GM12878 (cell line): ENCODE results near the gene PHLDA2. TPM values are rescaled to one million over a fixed set of nuclear protein-coding genes. Genes with fewer than 3 reads are reported as not detected.

Source experiments
- ATAC-seq: fragments of 200-7000 bp; cut with Tn5 transposase; 3 replicates; pipeline ENCODE4 v1.9.1; 2020; ENCODE audit warnings: mild to moderate bottlenecking, moderate library complexity
- BruUV-seq: library from RNA; stranded (reverse); fragments of 400-500 nt; replicated peaks from 2 replicates; lab custom pipeline; 2021; lab: Mats Ljungman, UMichigan
- CTCF ChIA-PET: fragments of 300-600 bp; sonication (Branson Sonifier 250); formaldehyde crosslinking; extraction: SDS; loops from one replicate; lab custom pipeline; 2021; ENCODE audit warnings: inconsistent platforms; lab: Yijun Ruan, JAX
- POLR2A ChIA-PET: fragments of 350-600 bp; formaldehyde crosslinking; extraction: SDS; loops from one replicate; lab custom pipeline; 2021; ENCODE audit warnings: inconsistent platforms; lab: Charles Lee
- RAD21 ChIA-PET: fragments of 300-600 bp; sonication (Branson Sonifier 250); formaldehyde crosslinking; loops from one replicate; lab custom pipeline; 2023; ENCODE audit warnings: antibody characterized with exemption; ENCODE audit not compliant: unreplicated experiment; lab: Charles Lee
- SMC1A ChIA-PET: fragments of 300-600 bp; sonication (Branson Sonifier 250); formaldehyde crosslinking; loops from one replicate; lab custom pipeline; 2023; ENCODE audit not compliant: unreplicated experiment, uncharacterized antibody; lab: Charles Lee
- DNase-seq: peaks from one replicate; pipeline ENCODE4 v3.0.0-alpha.2; 2011; ENCODE audit warnings: low read depth, low spot score
- FAIRE-seq: peaks from 3 replicates; lab custom pipeline; 2011; peaks lifted over from hg19 to GRCh38; lab: Jason Lieb, UNC
- H2AFZ ChIP-seq: 2 replicates; pipeline ENCODE4 v1.6.0; 2011; ENCODE audit warnings: low read depth, low read length, control low read depth; ENCODE audit not compliant: control insufficient read depth
- H3K27ac ChIP-seq: 2 replicates; pipeline ENCODE4 v1.5.1; 2011; ENCODE audit warnings: control low read depth; ENCODE audit not compliant: control insufficient read depth, insufficient read depth
- H3K27me3 ChIP-seq, 2 experiments: replicated peaks in 1 of 2; 2 replicates each; pipeline versions ENCODE4 v1.6.0 to v1.6.1; 2011; ENCODE audit warnings: low read length in 1 of 2; ENCODE audit not compliant: control insufficient read depth in 2 of 2, insufficient read depth in 2 of 2
- H3K36me3 ChIP-seq, 2 experiments: 2 replicates each; pipeline ENCODE4 v1.5.1; 2011; ENCODE audit warnings: low read length in 1 of 2; ENCODE audit not compliant: control insufficient read depth in 2 of 2, insufficient read depth in 2 of 2
- H3K4me1 ChIP-seq: 2 replicates; pipeline ENCODE4 v1.6.1; 2011; ENCODE audit warnings: mild to moderate bottlenecking, low read length, moderate library complexity, mixed read lengths; ENCODE audit not compliant: control insufficient read depth, insufficient read depth
- H3K4me2 ChIP-seq: 2 replicates; pipeline ENCODE4 v1.6.0; 2011; ENCODE audit warnings: control low read depth; ENCODE audit not compliant: control insufficient read depth, insufficient read depth
- H3K4me3 ChIP-seq: fragments of 200-600 bp; sonication (generic); 2 replicates; pipeline ENCODE4 v1.5.1; 2016
- H3K79me2 ChIP-seq: 2 replicates; pipeline ENCODE4 v1.6.0; 2011; ENCODE audit warnings: low read length; ENCODE audit not compliant: control insufficient read depth, insufficient read depth
- H3K9ac ChIP-seq: 2 replicates; pipeline ENCODE4 v1.8.0; 2011; ENCODE audit warnings: low read length, control low read depth, mixed read lengths; ENCODE audit not compliant: control insufficient read depth, insufficient read depth
- H3K9me3 ChIP-seq: replicated peaks from 3 replicates; pipeline ENCODE4 v1.5.1; 2011; ENCODE audit warnings: mild to moderate bottlenecking, low read length; ENCODE audit not compliant: control insufficient read depth, insufficient read depth
- H4K20me1 ChIP-seq: 2 replicates; pipeline ENCODE4 v1.6.0; 2011; ENCODE audit not compliant: control insufficient read depth, insufficient read depth
- ASH2L ChIP-seq: fragments of 300-600, 200-600 bp; sonication (generic); IDR thresholded peaks from 2 replicates; pipeline ENCODE4 v1.6.1; 2017; ENCODE audit warnings: low read depth, mild to moderate bottlenecking, borderline replicate concordance
- BACH1 ChIP-seq: fragments of 450-650 bp; IDR thresholded peaks from 2 replicates; pipeline ENCODE4 v1.6.1; 2017; ENCODE audit warnings: mild to moderate bottlenecking, borderline replicate concordance
- CHD1 ChIP-seq: IDR thresholded peaks from 2 replicates; pipeline ENCODE4 v1.6.1; 2012; ENCODE audit warnings: low read depth, low read length, improper control_type of control experiment
- CUX1 ChIP-seq: IDR thresholded peaks from 2 replicates; pipeline ENCODE4 v1.6.1; 2012; ENCODE audit warnings: improper control_type of control experiment, low read depth, low read length; ENCODE audit not compliant: insufficient replicate concordance
- DPF2 ChIP-seq: fragments of 450-650 bp; IDR thresholded peaks from 2 replicates; pipeline ENCODE4 v1.6.1; 2017; ENCODE audit warnings: mild to moderate bottlenecking
- EZH2 ChIP-seq: IDR thresholded peaks from 2 replicates; pipeline ENCODE4 v1.6.1; 2012; ENCODE audit warnings: low read depth, mild to moderate bottlenecking, control low read depth, inconsistent platforms, low read length, borderline replicate concordance; ENCODE audit not compliant: control insufficient read depth
- HSF1 ChIP-seq: fragments of 150-350 bp; IDR thresholded peaks from 2 replicates; pipeline ENCODE4 v1.6.1; 2014; ENCODE audit warnings: mild to moderate bottlenecking, low read depth, low read length
- KAT2A ChIP-seq: conservative IDR thresholded peaks from 2 replicates; pipeline ENCODE4 v1.6.1; 2011; ENCODE audit warnings: low read depth, low read length; ENCODE audit not compliant: control insufficient read depth
- NRF1 ChIP-seq: conservative IDR thresholded peaks from 2 replicates; pipeline ENCODE4 v1.6.1; 2011; ENCODE audit warnings: mild to moderate bottlenecking, low read depth, low read length, improper control_type of control experiment
- SREBF2 ChIP-seq: IDR thresholded peaks from 2 replicates; pipeline ENCODE4 v1.6.1; 2012; ENCODE audit warnings: mild to moderate bottlenecking, low read length
- WGBS: methylation state at CpG from one replicate; pipeline ENCODE4 v1.1.6; 2016; ENCODE audit warnings: low lambda C conversion rate; ENCODE audit not compliant: insufficient replicate concordance, insufficient coverage; ENCODE audit errors: missing lambda C conversion rate; 5-methylcytosine and 5-hydroxymethylcytosine counted together
- in situ Hi-C: fragments of 300-500 bp; cut with MboI; formaldehyde crosslinking; loops from 9 replicates; pipeline ENCODE4 v1.14.3; 2018; ENCODE audit warnings: mixed read lengths
- intact Hi-C: fragments of 100-400 bp; cut with micrococcal nuclease; formaldehyde crosslinking; loops from one replicate; pipeline ENCODE4 v1.14.2; 2022; ENCODE audit not compliant: unreplicated experiment
- polyA plus RNA-seq, 11 experiments: library from polyadenylated mRNA; depleted of rRNA in 4 of 11; unstranded in 6 of 11; stranded (reverse) in 5 of 11; fragments of >200 nt; fragmentation: Nextera tagmentation in 4 of 11; fragmentation: Illumina TruSeq in 1 of 11; extraction: Ambion mirVana in 4 of 11; extraction: Trizol in 1 of 11; gene quantifications; 1 replicate in 1 of 11; 2 replicates in 10 of 11; pipeline versions ENCODE4 v1.2.1 to v1.2.3, GENCODE V29; 2011 to 2016; ENCODE audit warnings: inconsistent platforms in 2 of 11, missing spikeins in 2 of 11, low read depth in 1 of 11
- total RNA-seq, 4 experiments: library from RNA; depleted of rRNA in 3 of 4; stranded (reverse); fragments of >200 nt in 3 of 4; fragmentation: Illumina TruSeq in 1 of 4; extraction: Trizol in 1 of 4; gene quantifications; 2 replicates each; pipeline versions ENCODE4 v1.2.1 to v1.2.3, GENCODE V29; 2013 to 2021

PHLDA2 gene
- total and polyA plus RNA-seq, 10 of the 15 experiments (the other 5 are each of a cell fraction or from before 2014, with no cell fraction given), result 0.15 to 0.49 (median 0.16) TPM; not detected in 7

GRCh38 chr11:2922655-2923054 is 6.6 kb downstream of the PHLDA2 start:
- 0% methylated on average over 3 of the region's 3 CpGs for whole genome bisulfite sequencing
- H4K20me1 ChIP-seq, result no peaks in the 10 kb centered on the region
- no TSS peak for BruUV-seq
- no peaks in the 10 kb centered on the region for H3K36me3 ChIP-seq
- TF ChIP-seq EZH2, result no peak
- no peak for TF ChIP-seq HSF1
- TF ChIP-seq SREBF2, result no peak
- TF ChIP-seq KAT2A, result no peak
- TF ChIP-seq, all 136 proteins: peak for 0
- SMC1A ChIA-PET, result no interaction called here
- intact Hi-C loops, result no loop called here
- no peaks in the 10 kb centered on the region for H3K4me1 ChIP-seq
- H3K9me3 ChIP-seq, result no peaks in the 10 kb centered on the region
- H3K79me2 ChIP-seq, result no peaks in the 10 kb centered on the region
- H3K4me2 ChIP-seq, result no peak overlapping the region
- CTCF ChIA-PET, result no interaction called here
- DNase-seq (no peak), FAIRE-seq (no peak), ATAC-seq (no peak)
- in situ Hi-C loops, result no loop called here
- no peak overlapping the region for H3K4me3 ChIP-seq
- RAD21 ChIA-PET, result no interaction called here
- H3K27ac ChIP-seq, result no peak overlapping the region
- no peak overlapping the region for H3K9ac ChIP-seq
- peaks cover 2 to 6% of the 10 kb centered on the region in 2 experiments; a peak in 1 of 4 replicates for H3K27me3 ChIP-seq
- POLR2A ChIA-PET, result no interaction called here
- no peak overlapping the region for H2AFZ ChIP-seq

- in situ Hi-C loops, result no loop called here
- TF ChIP-seq DPF2 (no peak), ASH2L (no peak), NRF1 (no peak), CUX1 (no peak), BACH1 (no peak), CHD1 (no peak)
These were observed 7.3 kb downstream of the PHLDA2 start for GRCh38 chr11:2921742-2922493.

More at GRCh38 chr11:2921742-2922493, 7.3 kb downstream of the PHLDA2 start:
- H3K36me3 ChIP-seq, result no peaks in the 10 kb centered on the region
- H3K9ac ChIP-seq, result no peak overlapping the region
- CTCF ChIA-PET, result interaction anchor here (0.6 kb wide), 1 partner anchor 33 kb away, joined by 3 read pairs; no protein-coding TSS in a partner anchor
- H3K27me3 ChIP-seq, result no peaks in the 10 kb centered on the region
- BruUV-seq, result no TSS peak
- SMC1A ChIA-PET, result no interaction called here
- RAD21 ChIA-PET, result no interaction called here
- no peaks in the 10 kb centered on the region for H3K79me2 ChIP-seq
- POLR2A ChIA-PET, result no interaction called here
- H3K4me2 ChIP-seq, result no peak overlapping the region
- no peak overlapping the region for H2AFZ ChIP-seq
- 59% methylated on average over 21 of the region's 29 CpGs for WGBS
- H3K9me3 ChIP-seq, result no peaks in the 10 kb centered on the region
- FAIRE-seq, result no peak
- no peak overlapping the region for H3K4me3 ChIP-seq
- DNase-seq, result no peak
- no peaks in the 10 kb centered on the region for H3K4me1 ChIP-seq
- H3K27ac ChIP-seq, result no peak overlapping the region
- intact Hi-C loops, result no loop called here
- H4K20me1 ChIP-seq, result no peaks in the 10 kb centered on the region
- no peak for ATAC-seq
